Measurements from ENCODE around the gene PAQR6.
A peak's percentile ranks its signal among the peaks of the same experiment; 100 is the strongest.

The PAQR6 gene

GRCh38 chr1:156246781-156247459 is 936 bp downstream of the PAQR6 start:
- in situ Hi-C loops (cut with MboI; ENCODE audit: low pct_unique_long_range_greater_than_20kb, low sequenced_read_pairs, unreplicated experiment): no loop called here
- DNase-seq (ENCODE audit: low spot score): no peak
- no peak for TF ChIP-seq CTCF (IDR thresholded peaks at IDR 0.05; ENCODE audit: extremely low read depth, insufficient read depth, missing control alignments)

DNA sequence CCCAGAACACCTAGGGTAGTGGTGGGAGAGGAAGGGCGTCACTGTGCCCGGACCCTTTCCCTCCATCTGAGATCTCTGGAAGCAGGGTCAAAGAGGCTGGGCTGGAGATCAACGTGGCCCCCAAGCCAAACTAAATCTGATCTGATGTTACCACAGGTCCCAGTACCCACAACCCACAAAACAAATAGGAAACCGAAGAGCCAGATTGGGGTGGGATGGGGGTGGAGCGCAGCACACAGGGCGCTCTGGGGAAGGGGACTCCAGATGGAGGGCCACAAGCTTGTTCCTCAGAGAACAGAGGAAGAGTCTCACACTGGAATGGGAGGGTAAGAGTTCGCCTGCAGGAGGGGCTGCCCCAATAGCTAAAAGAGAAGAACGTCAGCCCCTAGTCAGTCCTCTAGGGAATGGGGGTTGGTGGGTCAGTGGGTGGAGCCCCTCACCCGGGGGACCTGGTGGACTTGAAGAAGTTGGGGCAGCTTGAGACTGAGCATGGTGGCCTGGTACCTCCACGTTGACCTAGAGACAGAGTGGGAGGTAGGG is 1.5 kb downstream of the PAQR6 start:
- in situ Hi-C loops (cut with MboI; ENCODE audit: low pct_unique_long_range_greater_than_20kb, low sequenced_read_pairs, unreplicated experiment): no loop called here
- peak; percentile 58 for DNase-seq (ENCODE audit: low spot score)
- no peak for TF ChIP-seq CTCF (IDR thresholded peaks at IDR 0.05; ENCODE audit: extremely low read depth, insufficient read depth, missing control alignments)

- in situ Hi-C loops (cut with MboI; ENCODE audit: low pct_unique_long_range_greater_than_20kb, low sequenced_read_pairs, unreplicated experiment): no loop called here
- TF ChIP-seq CTCF (IDR thresholded peaks at IDR 0.05; ENCODE audit: extremely low read depth, insufficient read depth, missing control alignments): no peak
- DNase-seq (ENCODE audit: low spot score): peak; percentile 66
Measured at GRCh38 chr1:156245451-156246232, 2.2 kb downstream of the PAQR6 start.

DNA sequence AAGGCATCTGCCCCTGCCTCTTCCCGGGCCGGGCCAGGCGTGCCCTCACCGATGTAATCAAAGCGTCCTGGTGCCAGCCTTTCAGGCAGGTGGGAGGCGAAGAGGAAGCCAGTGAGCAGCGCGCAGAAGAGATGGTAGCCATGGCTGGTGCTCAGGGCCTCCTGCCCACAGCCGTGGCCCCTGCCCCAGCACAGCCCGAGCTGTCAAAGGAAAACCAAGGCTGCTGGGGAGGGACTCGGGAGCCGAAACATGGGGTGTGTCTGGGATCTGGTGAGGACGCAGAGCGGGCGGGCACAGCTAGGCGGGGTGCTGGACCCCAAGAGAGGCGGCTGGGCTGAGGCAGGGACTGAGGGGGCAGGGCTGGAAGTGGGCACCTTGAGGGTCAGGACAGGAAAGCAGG is 3.1 kb downstream of the PAQR6 start:
- TF ChIP-seq CTCF (IDR thresholded peaks at IDR 0.05; ENCODE audit: extremely low read depth, insufficient read depth, missing control alignments): no peak
- in situ Hi-C loops (cut with MboI; ENCODE audit: low pct_unique_long_range_greater_than_20kb, low sequenced_read_pairs, unreplicated experiment): no loop called here
- no peak for DNase-seq (ENCODE audit: low spot score)

- no peak for DNase-seq (ENCODE audit: low spot score)
- in situ Hi-C loops (cut with MboI; ENCODE audit: low pct_unique_long_range_greater_than_20kb, low sequenced_read_pairs, unreplicated experiment): no loop called here
- no peak for TF ChIP-seq CTCF (IDR thresholded peaks at IDR 0.05; ENCODE audit: extremely low read depth, insufficient read depth, missing control alignments)
Measured at GRCh38 chr1:156244126-156244525, 3.7 kb downstream of the PAQR6 start.

- in situ Hi-C loops (cut with MboI; ENCODE audit: low pct_unique_long_range_greater_than_20kb, low sequenced_read_pairs, unreplicated experiment): no loop called here
- no peak for TF ChIP-seq CTCF (IDR thresholded peaks at IDR 0.05; ENCODE audit: extremely low read depth, insufficient read depth, missing control alignments)
- DNase-seq (ENCODE audit: low spot score): no peak
Measured at GRCh38 chr1:156242738-156243137, 5.1 kb downstream of the PAQR6 start.
